ENCODE data around the gene TRIM47. TPM values are rescaled to one million over a fixed set of nuclear protein-coding genes. Genes with fewer than 3 reads are reported as not detected.
"Not testable (repeated sequence)": the region's sequence is repeated elsewhere in the genome, so short reads cannot be mapped to it uniquely, and the experiment has no call there.

The TRIM47 gene
- total RNA-seq, 2 donors from 2014 or later = 44.8 to 61.8 TPM

- ATAC-seq (no peak), DNase-seq (no peak)
- intact Hi-C loops (cut with DNase I, micrococcal nuclease) = no loop called here
Observed at GRCh38 chr17:75874323-75875181, 3.8 kb downstream of the TRIM47 start.

- no peak for DNase-seq
- intact Hi-C loops (cut with DNase I, micrococcal nuclease) = no loop called here
- no peak for ATAC-seq
Observed at GRCh38 chr17:75873587-75874322, 4.6 kb downstream of the TRIM47 start.

GRCh38 chr17:75872434-75873351, 5.7 kb downstream of the TRIM47 start:
- DNase-seq = peak; percentile 77 to 88
- ATAC-seq = peak; percentile 41
- intact Hi-C loops (cut with DNase I, micrococcal nuclease) = no loop called here

- intact Hi-C loops (cut with DNase I, micrococcal nuclease); DNase-seq; ATAC-seq: not testable (repeated sequence)
Observed at GRCh38 chr17:75870228-75870627, 8.2 kb downstream of the TRIM47 start.

GRCh38 chr17:75869282-75870141, 8.9 kb downstream of the TRIM47 start:
- peak; percentile 75 to 81 for DNase-seq
- intact Hi-C loops (cut with DNase I, micrococcal nuclease) = no loop called here

GRCh38 chr17:75868730-75869281, 9.6 kb downstream of the TRIM47 start:
- ATAC-seq; intact Hi-C loops (cut with DNase I, micrococcal nuclease); DNase-seq: not testable (repeated sequence)

More at GRCh38 chr17:75869282-75870141, 8.9 kb downstream of the TRIM47 start:
- ATAC-seq = peak; percentile 76

GRCh38 chr17:75865404-75866188, 12.8 kb downstream of the TRIM47 start:
- intact Hi-C loops (cut with DNase I, micrococcal nuclease) = not testable (repeated sequence)
- ATAC-seq = peak; percentile 6

GRCh38 chr17:75864887-75865286, 13.5 kb downstream of the TRIM47 start:
- intact Hi-C loops (cut with DNase I, micrococcal nuclease); ATAC-seq; DNase-seq: not testable (repeated sequence)

More at GRCh38 chr17:75865404-75866188, 12.8 kb downstream of the TRIM47 start:
- not testable (repeated sequence) for DNase-seq

GRCh38 chr17:75864448-75864871, 13.9 kb downstream of the TRIM47 start:
- intact Hi-C loops (cut with DNase I, micrococcal nuclease) = no loop called here
- ATAC-seq (peak; percentile 12), DNase-seq (peak; percentile 46 to 72)

GRCh38 chr17:75861927-75862317, 16.5 kb downstream of the TRIM47 start:
- intact Hi-C loops (cut with DNase I, micrococcal nuclease) = no loop called here
- ATAC-seq = no peak
- no peak for DNase-seq

GRCh38 chr17:75859358-75859757, 19.0 kb downstream of the TRIM47 start:
- DNase-seq; ATAC-seq; intact Hi-C loops (cut with DNase I, micrococcal nuclease): not testable (repeated sequence)

GRCh38 chr17:75856062-75856756, 22.2 kb downstream of the TRIM47 start:
- intact Hi-C loops (cut with DNase I, micrococcal nuclease) = no loop called here
- peak in 1 of 2 donors; percentile 45 for DNase-seq
- ATAC-seq = peak; percentile 30

- DNase-seq = peak; percentile 98 to 99
- intact Hi-C loops (cut with DNase I, micrococcal nuclease) = no loop called here
- ATAC-seq = peak; percentile 91
Observed at GRCh38 chr17:75855310-75856061, 22.9 kb downstream of the TRIM47 start, which contains the start of gene WBP2. TSS of gene WBP2 (minus strand) at chr17:75855335. CDS start at chr17:75855297, 38 bp downstream.

- ATAC-seq (peak; percentile 6), DNase-seq (peak in 1 of 2 donors; percentile 70)
- intact Hi-C loops (cut with DNase I, micrococcal nuclease) = no loop called here
Observed at GRCh38 chr17:75854881-75855309, 23.5 kb downstream of the TRIM47 start.

- DNase-seq = no peak
- intact Hi-C loops (cut with DNase I, micrococcal nuclease) = no loop called here
- peak; percentile 0 for ATAC-seq
Observed at GRCh38 chr17:75854101-75854748, 24.2 kb downstream of the TRIM47 start.
